ENCODE results near the gene FCHO1.

- TF ChIP-seq CTCF (IDR thresholded peaks at IDR 0.05) (no peak), POLR2A (IDR thresholded peaks at IDR 0.05) (no peak)
Observed at GRCh38 chr19:17830567-17831418, 79.5 kb downstream of the FCHO1 start.

All from testis (tissue), 2 donors.